Right forelimb (tissue), 1 donor: ENCODE results near the gene EPPIN.

Source experiments
- DNase-seq: peaks from one replicate; pipeline ENCODE4 v3.0.0-alpha.2; 2018

Gene EPPIN

GRCh38 chr20:45527294-45527693 lies 19.9 kb downstream of the EPPIN start:
- DNase-seq = no peak

- no peak for DNase-seq
These were observed 23.4 kb downstream of the EPPIN start for GRCh38 chr20:45523821-45524220.

GRCh38 chr20:45518282-45518681 lies 28.9 kb downstream of the EPPIN start:
- no peak for DNase-seq

GRCh38 chr20:45515147-45515913 lies 31.9 kb downstream of the EPPIN start, which contains the start of gene SPINT3:
SPINT3 (minus strand) TSS chr20:45515622; CDS start chr20:45515608, 14 bp downstream.
- DNase-seq = no peak

- DNase-seq = no peak
These were observed 36.8 kb downstream of the EPPIN start for GRCh38 chr20:45510242-45510862.

- no peak for DNase-seq
These were observed 38.1 kb downstream of the EPPIN start for GRCh38 chr20:45509091-45509490.

- no peak for DNase-seq
These were observed 38.9 kb downstream of the EPPIN start for GRCh38 chr20:45508068-45508886.

GRCh38 chr20:45507011-45507820 lies 40.0 kb downstream of the EPPIN start:
- DNase-seq = no peak

GRCh38 chr20:45506398-45506797 lies 40.8 kb downstream of the EPPIN start:
- DNase-seq = no peak

GRCh38 chr20:45503403-45503802 lies 43.8 kb downstream of the EPPIN start:
- DNase-seq = no peak

GRCh38 chr20:45502561-45502960 lies 44.6 kb downstream of the EPPIN start:
- no peak for DNase-seq

- no peak for DNase-seq
These were observed 45.6 kb downstream of the EPPIN start for GRCh38 chr20:45501600-45501999.

GRCh38 chr20:45500022-45500421 lies 47.2 kb downstream of the EPPIN start:
- no peak for DNase-seq

- no peak for DNase-seq
These were observed 49.2 kb downstream of the EPPIN start for GRCh38 chr20:45497971-45498494.

GRCh38 chr20:45496166-45496565 lies 51.0 kb downstream of the EPPIN start:
- DNase-seq = no peak

GRCh38 chr20:45495501-45495941 lies 51.7 kb downstream of the EPPIN start:
- DNase-seq = no peak
